EH (cell line): ENCODE measurements around the gene ABHD16B.

Experiments used
- DNase-seq: peaks from one replicate; pipeline ENCODE4 v3.0.0-alpha.2; 2015; ENCODE audit warnings: low read depth

The ABHD16B gene

GRCh38 chr20:63895952-63896263 lies 34.6 kb downstream of the ABHD16B start:
- DNase-seq = peak; percentile 27

GRCh38 chr20:63896264-63897105 lies 35.2 kb downstream of the ABHD16B start:
- peak; percentile 36 for DNase-seq

- DNase-seq = no peak
Measured at GRCh38 chr20:63897978-63898561, 36.8 kb downstream of the ABHD16B start.

GRCh38 chr20:63898882-63899558 lies 37.7 kb downstream of the ABHD16B start:
- no peak for DNase-seq

- DNase-seq = no peak
Measured at GRCh38 chr20:63900413-63900812, 39.1 kb downstream of the ABHD16B start.

- DNase-seq = no peak
Measured at GRCh38 chr20:63903796-63904561, 42.7 kb downstream of the ABHD16B start.

GRCh38 chr20:63908008-63908682 lies 46.8 kb downstream of the ABHD16B start:
- no peak for DNase-seq

- no peak for DNase-seq
Measured at GRCh38 chr20:63911176-63911575, 49.9 kb downstream of the ABHD16B start.
